Activated naive CD8-positive, alpha-beta T cell treated with anti-CD3 and anti-CD28 coated beads for 36 hours (primary cell): Measurements from ENCODE around the gene SLC12A8. TPM values are rescaled to one million over a fixed set of nuclear protein-coding genes. Genes with fewer than 3 reads are reported as not detected.

ENCODE experiments used
- DNase-seq: peaks from one replicate; pipeline ENCODE4 v3.0.0; 2021
- H3K27ac Mint-ChIP-seq: one replicate; pipeline ENCODE4 v1.8.0; 2022; ENCODE audit warnings: mild to moderate bottlenecking, moderate library complexity, mixed read lengths
- H3K27me3 Mint-ChIP-seq: one replicate; pipeline ENCODE4 v1.8.0; 2022; ENCODE audit warnings: mild to moderate bottlenecking, mixed read lengths
- H3K36me3 Mint-ChIP-seq: one replicate; pipeline ENCODE4 v1.8.0; 2021; ENCODE audit warnings: mild to moderate bottlenecking, mixed read lengths
- H3K4me1 Mint-ChIP-seq: one replicate; pipeline ENCODE4 v1.8.0; 2021; ENCODE audit warnings: mixed read lengths
- H3K4me3 Mint-ChIP-seq: one replicate; pipeline ENCODE4 v1.8.0; 2022; ENCODE audit warnings: mild to moderate bottlenecking, moderate library complexity, mixed read lengths
- H3K9me3 Mint-ChIP-seq: one replicate; pipeline ENCODE4 v1.8.0; 2022; ENCODE audit warnings: mixed read lengths
- total RNA-seq, 2 experiments: library from RNA; stranded (reverse); gene quantifications; one replicate each; pipeline ENCODE4 v1.2.3, GENCODE V29; 2021

The SLC12A8 gene
- total RNA-seq, 2 experiments from 2014 or later, result 1.8 to 1.9 TPM

DNA sequence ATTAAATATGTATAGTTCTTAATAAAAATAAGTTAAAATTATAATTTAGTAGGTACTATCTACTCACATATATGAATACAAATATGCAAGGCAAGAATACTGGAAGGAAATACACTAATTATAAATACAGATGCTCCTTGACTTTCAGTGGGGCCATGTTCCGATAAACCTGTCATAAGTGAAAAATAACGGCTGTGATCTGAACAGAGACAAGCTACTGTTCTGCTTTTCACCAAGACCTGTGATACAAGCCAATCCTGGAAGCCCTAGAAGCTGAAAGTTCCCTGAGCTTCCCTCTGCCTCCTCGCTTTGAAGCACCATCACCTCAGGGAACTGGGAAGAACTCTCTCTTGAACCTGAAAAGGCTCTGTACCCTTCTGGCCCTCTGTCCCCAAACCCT lies 55.4 kb downstream of the SLC12A8 start:
- Mint-ChIP-seq H3K27me3 (peaks cover 9% of the 10 kb centered on the region), H3K36me3 (peaks cover 3% of the 10 kb centered on the region), H3K4me1 (peaks cover 14% of the 10 kb centered on the region), H3K9me3 (no peaks in the 10 kb centered on the region), H3K4me3 (no peak overlapping the region), H3K27ac (no peak overlapping the region)
- DNase-seq, result no peak

DNA sequence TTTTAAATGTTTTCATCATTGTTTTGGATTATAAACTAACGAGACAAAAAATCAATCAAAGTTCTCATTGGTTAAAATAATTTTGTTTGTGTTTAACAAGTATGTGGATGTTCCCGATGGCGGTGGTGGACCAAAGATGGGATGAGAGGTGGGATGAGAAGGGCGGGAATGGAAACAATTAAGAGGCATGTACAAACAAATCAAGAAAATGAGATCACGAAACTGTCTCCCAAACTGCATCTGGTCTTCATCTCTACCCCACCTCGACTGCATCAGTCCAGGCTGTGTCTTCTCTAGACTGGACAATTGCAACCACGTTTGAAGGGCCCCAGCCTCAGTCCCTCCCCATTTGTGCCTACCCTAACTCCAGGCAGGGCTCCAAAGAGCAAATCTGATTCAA lies 56.1 kb downstream of the SLC12A8 start:
- no peak for DNase-seq
- Mint-ChIP-seq H3K36me3 (peaks cover 3% of the 10 kb centered on the region), H3K27ac (no peak overlapping the region), H3K4me1 (peaks cover 14% of the 10 kb centered on the region), H3K9me3 (no peaks in the 10 kb centered on the region), H3K27me3 (peaks cover 9% of the 10 kb centered on the region), H3K4me3 (no peak overlapping the region)

DNA sequence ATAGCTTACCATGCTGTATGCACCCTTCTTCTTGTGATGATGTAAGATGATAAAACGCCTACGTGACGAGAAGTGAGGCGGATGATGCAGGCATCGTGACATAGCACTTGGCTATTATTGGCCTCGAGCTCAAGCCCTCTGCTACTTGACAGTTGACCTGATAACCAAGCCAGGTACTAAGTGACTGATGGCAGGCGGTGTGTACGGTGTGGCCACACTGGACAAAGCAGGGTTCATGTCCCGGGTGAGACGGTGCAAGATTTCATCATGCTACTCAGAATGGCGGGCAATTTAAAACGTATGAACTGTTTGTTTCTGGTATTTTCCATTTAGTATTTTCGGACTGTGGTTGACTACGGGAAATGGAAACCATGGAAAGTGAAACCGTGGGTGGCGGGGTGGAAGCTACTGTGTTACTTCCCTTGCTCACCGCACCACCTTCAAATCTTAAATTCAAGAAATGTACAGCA lies 57.7 kb downstream of the SLC12A8 start:
- H3K27me3 Mint-ChIP-seq, result peaks cover 9% of the 10 kb centered on the region
- H3K9me3 Mint-ChIP-seq, result no peaks in the 10 kb centered on the region
- peaks cover 3% of the 10 kb centered on the region for H3K36me3 Mint-ChIP-seq
- DNase-seq, result peak; percentile 38
- H3K4me3 Mint-ChIP-seq, result no peak overlapping the region
- peaks cover 15% of the 10 kb centered on the region for H3K4me1 Mint-ChIP-seq
- H3K27ac Mint-ChIP-seq, result peak overlapping the region; percentile 77

DNA sequence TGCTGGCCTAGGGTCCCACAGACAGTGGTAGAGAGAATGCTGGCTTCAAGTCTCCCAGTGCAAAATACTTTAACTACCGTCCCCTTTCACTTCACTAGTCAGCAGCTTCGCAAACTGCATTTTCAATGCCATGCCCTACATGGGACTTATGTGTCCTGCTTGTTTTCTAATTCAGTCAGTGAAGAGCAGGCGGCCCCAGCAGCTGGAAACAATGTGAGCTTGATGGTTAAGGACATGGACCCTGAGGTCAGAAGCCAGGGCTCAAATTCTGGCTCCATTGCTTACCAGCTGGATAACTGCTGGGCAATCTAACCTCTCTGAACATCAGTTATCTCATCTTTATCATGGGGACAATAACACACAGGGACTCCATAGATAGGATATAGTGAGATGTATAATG lies 58.4 kb downstream of the SLC12A8 start:
- peak overlapping the region; percentile 54 for H3K27ac Mint-ChIP-seq
- no peak overlapping the region for H3K4me3 Mint-ChIP-seq

DNA sequence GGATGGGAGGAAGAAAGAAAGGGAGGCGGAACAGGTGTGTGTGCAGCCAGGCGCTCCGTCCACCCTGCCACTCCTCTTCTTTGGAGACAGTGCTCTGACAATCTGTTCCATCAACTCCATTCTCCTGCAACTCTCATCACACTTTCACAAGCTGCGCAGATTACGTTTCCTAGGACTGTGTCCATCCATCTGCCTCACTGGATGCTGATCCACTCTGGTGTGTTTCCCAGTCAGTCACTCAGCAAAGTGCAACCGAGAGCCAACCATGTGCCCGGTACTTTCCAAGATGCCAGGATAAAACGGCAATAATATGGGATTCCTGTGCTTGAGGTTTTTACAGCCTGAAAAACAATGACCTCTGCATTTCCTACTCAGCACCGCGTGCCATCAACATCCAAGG lies 59.6 kb downstream of the SLC12A8 start:
- no peak overlapping the region for H3K4me3 Mint-ChIP-seq
- no peak for DNase-seq
- H3K27me3 Mint-ChIP-seq, result peaks cover 11% of the 10 kb centered on the region
- no peaks in the 10 kb centered on the region for H3K9me3 Mint-ChIP-seq
- peaks cover 30% of the 10 kb centered on the region for H3K4me1 Mint-ChIP-seq
- H3K36me3 Mint-ChIP-seq, result peaks cover 3% of the 10 kb centered on the region
- H3K27ac Mint-ChIP-seq, result no peak overlapping the region

More for the DNA sequence above, 58.4 kb downstream of the SLC12A8 start:
- Mint-ChIP-seq H3K4me1 (peaks cover 22% of the 10 kb centered on the region), H3K9me3 (no peaks in the 10 kb centered on the region), H3K36me3 (peaks cover 3% of the 10 kb centered on the region), H3K27me3 (peaks cover 14% of the 10 kb centered on the region)
- no peak for DNase-seq

DNA sequence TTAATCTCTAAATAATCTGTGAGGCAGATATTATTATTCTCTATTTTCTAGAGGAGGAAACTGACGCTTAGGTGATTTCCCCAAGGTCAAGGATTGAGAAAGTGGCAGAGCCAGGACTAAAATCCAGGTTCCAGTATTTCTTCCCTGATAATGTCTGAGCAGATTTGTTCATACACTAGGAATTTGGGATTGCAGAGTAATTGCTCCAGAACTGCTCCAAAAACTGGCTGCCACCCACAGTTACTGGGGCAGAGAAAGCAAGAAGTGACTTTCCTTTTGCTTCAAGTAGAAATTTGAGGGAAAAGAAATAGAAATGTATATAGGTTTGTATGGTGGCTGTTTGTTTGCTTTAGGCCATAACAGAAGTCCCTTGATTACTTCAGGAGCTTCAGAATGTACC lies 60.6 kb downstream of the SLC12A8 start:
- Mint-ChIP-seq H3K27me3 (peaks cover 5% of the 10 kb centered on the region), H3K36me3 (peaks cover 3% of the 10 kb centered on the region), H3K4me1 (peaks cover 33% of the 10 kb centered on the region), H3K9me3 (no peaks in the 10 kb centered on the region), H3K4me3 (no peak overlapping the region), H3K27ac (no peak overlapping the region)
- DNase-seq, result no peak

DNA sequence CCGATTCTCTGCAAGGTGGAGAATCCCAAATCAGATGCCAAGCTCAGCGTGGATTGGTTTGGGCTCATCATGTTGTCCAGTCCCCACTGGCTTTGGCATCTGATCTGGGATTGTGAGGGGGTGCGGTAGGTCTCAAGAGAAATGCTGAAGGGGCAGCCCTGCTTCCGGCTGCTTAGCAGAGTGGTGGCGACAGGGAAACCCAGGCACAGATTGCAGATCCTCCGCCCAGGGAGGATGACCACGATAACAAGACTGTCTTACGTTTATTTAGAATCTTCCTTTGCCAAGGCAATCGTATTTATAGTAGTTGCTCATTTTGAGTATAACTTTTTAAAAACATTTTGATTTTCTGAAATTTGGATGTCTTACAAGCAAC lies 61.1 kb downstream of the SLC12A8 start:
- H3K27ac Mint-ChIP-seq, result no peak overlapping the region
- DNase-seq, result no peak
- peaks cover 3% of the 10 kb centered on the region for H3K36me3 Mint-ChIP-seq
- H3K9me3 Mint-ChIP-seq, result no peaks in the 10 kb centered on the region
- peaks cover 36% of the 10 kb centered on the region for H3K4me1 Mint-ChIP-seq
- no peak overlapping the region for H3K4me3 Mint-ChIP-seq
- H3K27me3 Mint-ChIP-seq, result peaks cover 5% of the 10 kb centered on the region

DNA sequence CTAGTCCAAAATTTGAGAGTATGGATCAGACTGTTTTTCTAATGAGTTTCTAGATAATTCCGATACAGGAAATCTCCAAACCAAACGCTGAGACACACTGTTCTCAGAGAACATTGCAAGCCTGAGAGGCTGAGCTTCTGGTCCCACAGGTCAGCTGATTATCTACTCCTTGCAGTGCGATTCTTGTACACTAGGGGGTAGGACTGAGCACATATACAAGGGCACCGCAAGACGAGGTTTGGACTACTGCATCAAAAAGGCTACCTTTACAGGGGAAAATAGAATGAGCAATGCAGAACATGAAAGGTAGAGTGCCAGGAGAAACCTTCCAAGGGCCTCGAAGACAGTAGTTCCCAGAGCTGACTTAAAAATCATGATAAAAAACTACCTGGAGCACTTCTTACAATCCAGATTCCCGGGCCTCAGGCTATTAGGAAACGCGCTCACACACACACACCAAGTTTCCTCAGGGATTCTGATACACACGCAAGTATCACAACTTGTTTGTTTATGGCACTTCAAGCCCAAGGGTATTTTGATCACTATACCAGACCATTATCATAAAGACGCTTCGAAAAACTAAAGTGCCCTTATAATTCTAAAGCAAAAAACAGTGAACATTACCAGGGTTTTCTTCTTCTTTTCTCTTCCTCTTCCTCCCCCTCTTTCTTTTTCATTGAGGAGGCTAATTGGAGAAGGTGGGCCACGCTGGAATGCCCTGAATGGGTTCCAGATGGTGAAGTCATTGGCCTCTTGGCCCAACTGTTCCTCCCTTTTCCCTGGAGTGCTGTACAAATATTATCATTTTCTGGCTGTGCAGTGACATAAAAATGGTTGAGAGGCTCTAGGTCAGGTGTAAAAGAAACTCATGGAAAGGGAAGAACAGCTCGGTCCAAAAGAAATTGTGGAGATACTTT lies 61.8 kb downstream of the SLC12A8 start:
- peak; percentile 39 for DNase-seq

DNA sequence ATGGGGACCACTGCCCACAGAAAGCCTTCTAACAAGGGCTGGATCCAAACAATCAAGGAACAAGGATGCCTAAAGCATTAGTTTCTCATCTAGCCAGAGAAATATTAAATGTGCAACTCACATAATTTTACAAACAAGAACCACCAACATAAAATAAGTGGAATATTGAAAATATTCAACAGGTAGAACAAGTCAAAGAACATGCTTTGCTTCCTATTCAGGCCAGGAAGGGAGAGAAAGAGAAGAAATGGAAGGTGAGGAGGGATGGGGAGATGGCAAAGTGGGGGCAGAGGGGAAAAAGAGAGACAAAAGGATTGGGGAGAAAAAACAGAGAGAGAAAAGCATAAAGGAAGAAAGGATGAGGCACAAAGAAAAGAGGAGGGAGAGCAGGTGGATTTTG lies 63.1 kb downstream of the SLC12A8 start:
- Mint-ChIP-seq H3K9me3 (no peaks in the 10 kb centered on the region), H3K36me3 (no peaks in the 10 kb centered on the region), H3K4me3 (no peak overlapping the region), H3K27me3 (peaks cover 5% of the 10 kb centered on the region), H3K4me1 (peaks cover 28% of the 10 kb centered on the region), H3K27ac (no peak overlapping the region)
- DNase-seq, result no peak

More for the DNA sequence above, 61.8 kb downstream of the SLC12A8 start:
- Mint-ChIP-seq H3K27ac (no peak overlapping the region), H3K27me3 (peaks cover 5% of the 10 kb centered on the region), H3K4me1 (peaks cover 36% of the 10 kb centered on the region), H3K36me3 (peaks cover 3% of the 10 kb centered on the region), H3K9me3 (no peaks in the 10 kb centered on the region), H3K4me3 (no peak overlapping the region)

DNA sequence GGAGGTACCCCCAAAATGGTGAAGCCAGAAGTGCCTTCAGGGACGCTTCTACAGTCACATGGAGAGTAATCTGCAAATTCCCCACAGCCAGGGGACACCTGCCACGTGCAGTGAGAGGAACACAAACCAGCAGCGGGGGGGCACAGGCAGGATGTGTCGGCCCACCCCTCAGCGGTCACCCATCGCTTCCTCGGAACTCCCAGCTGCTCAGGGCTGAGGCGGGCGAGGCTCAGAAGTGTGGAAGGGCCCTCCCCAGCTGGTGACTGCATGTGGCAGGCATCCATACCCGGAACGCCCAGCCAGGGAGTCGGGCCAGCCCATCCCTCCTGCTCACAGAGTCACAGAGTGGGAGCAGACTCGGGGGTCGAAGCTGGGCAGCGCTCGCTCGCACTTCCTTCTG lies 63.7 kb downstream of the SLC12A8 start:
- peaks cover 5% of the 10 kb centered on the region for H3K27me3 Mint-ChIP-seq
- no peaks in the 10 kb centered on the region for H3K36me3 Mint-ChIP-seq
- DNase-seq, result peak; percentile 10
- H3K9me3 Mint-ChIP-seq, result no peaks in the 10 kb centered on the region
- no peak overlapping the region for H3K4me3 Mint-ChIP-seq
- H3K4me1 Mint-ChIP-seq, result peaks cover 23% of the 10 kb centered on the region
- H3K27ac Mint-ChIP-seq, result peak overlapping the region; percentile 20

DNA sequence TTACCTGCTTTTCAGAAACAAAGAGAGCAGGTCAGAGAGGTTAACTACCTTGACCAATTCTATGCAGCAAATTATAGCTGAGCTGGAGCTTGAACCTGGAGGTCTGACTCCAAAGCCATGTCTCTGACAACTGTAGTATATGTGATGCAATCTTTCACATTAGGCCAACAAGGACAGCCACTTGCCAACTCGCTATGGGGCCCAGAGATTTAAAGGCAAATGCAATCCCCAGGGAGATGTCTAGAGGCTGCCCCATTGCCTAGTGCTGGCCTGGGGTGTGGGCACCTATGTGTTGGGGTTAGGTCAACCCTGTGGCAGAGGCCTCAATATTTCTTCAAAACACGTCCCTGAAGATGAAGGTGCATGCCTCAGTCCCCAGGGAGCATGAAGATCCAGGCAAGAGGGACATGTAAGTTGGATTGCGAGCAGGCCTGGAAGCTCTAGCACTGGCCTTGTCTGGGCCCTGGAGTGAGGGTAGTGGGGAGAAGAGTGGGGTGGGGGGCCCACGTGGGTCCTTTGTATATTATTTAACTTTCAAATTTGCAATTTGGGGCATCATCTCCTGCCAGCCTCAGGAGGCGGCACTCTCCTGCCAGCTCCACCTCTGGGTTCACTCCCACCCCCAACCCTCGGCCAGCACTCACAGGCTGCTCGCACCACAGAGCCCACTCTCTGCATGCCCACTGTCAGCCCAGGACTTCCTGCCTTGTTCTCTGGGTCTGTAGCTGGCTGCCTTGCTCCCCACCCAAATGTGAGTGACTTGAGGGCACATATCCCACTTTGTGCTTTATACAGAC lies 64.3 kb downstream of the SLC12A8 start:
- Mint-ChIP-seq H3K4me3 (no peak overlapping the region), H3K27ac (no peak overlapping the region), H3K27me3 (peaks cover 5% of the 10 kb centered on the region), H3K4me1 (peaks cover 23% of the 10 kb centered on the region), H3K36me3 (no peaks in the 10 kb centered on the region), H3K9me3 (no peaks in the 10 kb centered on the region)
- no peak for DNase-seq

DNA sequence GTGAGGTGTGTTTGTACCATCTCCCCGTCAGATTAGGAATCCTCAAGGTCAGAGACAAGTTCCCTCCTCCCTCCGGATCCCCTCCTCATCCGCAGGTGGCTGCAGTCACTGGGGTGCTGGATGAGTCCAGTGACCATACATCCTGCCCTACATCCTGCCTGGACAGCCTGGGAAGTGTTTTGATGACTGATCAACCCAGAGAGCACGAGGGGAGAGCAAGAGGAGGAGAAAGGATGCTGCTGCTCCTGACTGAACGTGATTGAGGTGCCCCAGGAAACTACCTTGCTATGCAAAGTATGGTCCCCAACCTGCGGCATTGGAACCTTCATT lies 65.1 kb downstream of the SLC12A8 start:
- Mint-ChIP-seq H3K27me3 (peaks cover 5% of the 10 kb centered on the region), H3K36me3 (no peaks in the 10 kb centered on the region), H3K4me3 (no peak overlapping the region), H3K9me3 (no peaks in the 10 kb centered on the region), H3K27ac (no peak overlapping the region), H3K4me1 (peaks cover 28% of the 10 kb centered on the region)
- DNase-seq, result no peak

DNA sequence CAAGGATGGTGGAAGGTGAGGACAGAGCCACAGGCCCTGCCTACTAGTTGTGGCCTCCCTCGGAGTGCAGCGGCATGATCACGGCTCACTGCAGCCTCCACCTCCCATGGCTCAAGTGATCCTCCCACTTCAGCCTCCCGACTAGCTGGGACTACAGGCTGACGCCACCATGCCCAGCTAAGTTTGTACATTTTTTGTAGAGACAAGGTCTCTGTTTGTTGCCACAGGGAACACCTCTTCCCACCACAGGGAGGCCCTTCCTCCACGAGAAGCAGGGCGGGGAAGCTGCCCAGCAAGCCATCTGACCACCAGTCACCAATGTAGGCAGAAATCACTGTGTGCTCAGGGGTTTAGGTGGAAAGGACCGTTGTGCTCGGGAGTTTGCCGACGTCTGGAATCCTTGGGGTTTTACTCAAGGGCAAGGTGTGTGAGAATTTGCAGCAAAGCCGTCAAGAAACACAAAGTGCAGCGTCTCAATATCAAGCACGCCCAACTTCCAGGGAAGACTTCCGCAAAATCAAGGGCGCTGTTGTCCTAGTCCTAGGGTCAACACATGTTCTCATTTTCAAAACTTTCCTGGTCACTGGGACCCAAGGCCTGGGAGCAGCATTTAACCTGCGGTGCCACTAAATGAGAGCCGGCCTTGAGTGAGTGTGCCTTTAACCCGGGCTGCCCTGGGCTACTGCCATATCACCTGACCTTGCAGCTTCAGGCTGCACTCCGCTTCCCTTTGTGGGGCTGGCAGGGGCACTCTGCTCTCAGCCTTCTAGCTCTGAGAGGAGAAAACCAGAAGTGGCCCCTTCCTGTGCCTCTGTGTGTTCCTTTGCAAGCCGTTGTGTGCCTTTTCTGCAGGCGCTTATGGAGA lies 65.7 kb downstream of the SLC12A8 start:
- no peaks in the 10 kb centered on the region for H3K36me3 Mint-ChIP-seq
- H3K27ac Mint-ChIP-seq, result no peak overlapping the region
- H3K9me3 Mint-ChIP-seq, result no peaks in the 10 kb centered on the region
- peaks cover 34% of the 10 kb centered on the region for H3K4me1 Mint-ChIP-seq
- DNase-seq, result no peak
- H3K4me3 Mint-ChIP-seq, result no peak overlapping the region
- peaks cover 5% of the 10 kb centered on the region for H3K27me3 Mint-ChIP-seq

DNA sequence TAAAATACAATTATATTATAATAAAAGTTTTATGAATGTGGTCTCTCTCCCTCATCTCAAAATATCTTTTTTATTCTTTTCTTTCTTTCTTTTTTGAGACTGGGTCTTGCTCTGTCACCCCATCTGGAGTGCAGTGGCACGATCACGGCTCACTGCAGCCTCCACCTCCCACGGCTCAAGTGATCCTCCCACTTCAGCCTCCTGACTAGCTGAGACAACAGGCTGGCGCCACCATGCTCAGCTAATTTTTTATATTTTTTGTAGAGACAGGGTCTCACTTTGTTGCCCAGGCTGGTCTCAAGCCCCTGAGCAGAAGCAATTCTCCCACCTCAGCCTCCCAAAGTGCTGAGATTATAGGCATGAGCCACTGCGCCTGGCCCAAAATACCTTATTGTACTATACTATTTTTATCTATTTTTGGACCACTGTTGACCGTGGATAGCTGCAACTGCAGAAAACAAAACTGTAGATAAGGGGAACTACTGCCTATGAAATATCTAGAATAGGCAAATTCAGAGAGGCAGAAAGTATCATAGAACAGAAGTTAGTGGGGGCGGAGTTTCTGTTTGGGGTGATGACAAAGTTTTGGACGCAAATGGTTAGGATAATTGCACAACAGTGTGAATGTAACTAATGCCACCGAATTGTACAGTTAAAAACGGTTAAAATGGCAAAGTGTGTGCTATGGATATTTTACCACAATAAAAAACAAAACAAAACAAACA lies 66.6 kb downstream of the SLC12A8 start:
- Mint-ChIP-seq H3K4me3 (no peak overlapping the region), H3K27ac (no peak overlapping the region), H3K36me3 (no peaks in the 10 kb centered on the region), H3K4me1 (peaks cover 38% of the 10 kb centered on the region), H3K9me3 (no peaks in the 10 kb centered on the region), H3K27me3 (peaks cover 5% of the 10 kb centered on the region)
- no peak for DNase-seq
